Measurements from ENCODE around the gene RNF150.

Gene RNF150

DNA sequence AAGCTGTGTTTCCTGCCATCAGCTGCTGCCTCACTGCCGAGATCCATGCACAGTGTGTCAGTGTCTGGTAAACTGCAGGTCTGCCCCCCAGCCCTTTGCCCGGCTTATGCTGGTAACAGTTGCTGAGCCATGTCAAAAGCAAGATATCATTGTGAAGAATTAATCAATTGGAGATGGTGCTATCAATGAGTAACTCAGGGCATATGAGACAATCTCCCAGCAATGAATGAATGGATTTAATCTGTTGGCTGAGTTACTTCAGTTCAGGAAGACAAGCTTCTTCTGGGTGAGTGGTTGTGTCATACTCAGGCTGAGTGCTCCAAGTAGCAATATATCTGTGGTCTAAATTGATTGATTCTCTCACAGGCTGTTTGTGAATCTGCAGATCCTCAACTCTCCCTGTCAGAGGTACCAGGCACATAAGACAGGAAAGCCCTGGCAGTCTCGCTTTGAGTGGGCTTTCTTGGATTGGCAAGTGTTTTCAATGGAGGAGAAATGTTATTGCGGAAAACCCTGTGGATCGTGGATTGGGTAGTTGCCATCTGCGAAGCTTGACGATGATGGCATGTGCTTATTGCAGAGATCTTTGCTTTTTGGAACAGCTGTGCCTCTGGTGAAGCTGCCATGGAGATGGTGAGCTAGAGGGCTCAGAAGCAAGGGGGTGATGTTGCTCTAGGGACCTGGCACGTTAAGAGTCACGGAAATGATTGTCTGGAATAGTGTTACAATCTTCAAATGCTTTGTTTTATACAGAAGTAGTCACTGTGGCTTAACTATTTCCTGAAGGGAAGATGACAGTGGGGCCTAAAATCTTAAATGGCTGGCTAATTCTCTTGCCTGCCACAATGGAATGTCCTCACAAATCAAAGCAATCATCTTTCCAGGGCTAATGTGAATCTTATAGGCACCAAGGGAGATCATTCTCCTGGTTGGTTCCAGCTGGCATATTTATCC, 229.5 kb downstream of the RNF150 start:
- no peak overlapping the region for H3K4me3 ChIP-seq (ENCODE audit: low read depth, low read length)
- ChIA-PET CTCF (no interaction called here), POLR2A (no interaction called here)
- H3K36me3 ChIP-seq (ENCODE audit: control insufficient read depth in 2 of 2, insufficient read depth in 1 of 2, low read length in 2 of 2), result no peaks in the 10 kb centered on the region
- no peak overlapping the region for H3K27ac ChIP-seq (ENCODE audit: extremely low read depth, low read depth, low read length)
- TF ChIP-seq HOXD13 (CRISPR knock-in tag; IDR thresholded peaks at IDR 0.05; ENCODE audit: borderline replicate concordance) (no peak), KLF16 (tag by site-specific recombination; IDR thresholded peaks at IDR 0.05) (no peak), ZNF544 (tag by site-specific recombination; IDR thresholded peaks at IDR 0.05) (no peak), ZNF654 (tag by site-specific recombination; IDR thresholded peaks at IDR 0.05; ENCODE audit: low read depth) (no peak), ZNF184 (tag by site-specific recombination; IDR thresholded peaks at IDR 0.05) (no peak), ZNF768 (tag by site-specific recombination; IDR thresholded peaks at IDR 0.05) (no peak), ZNF362 (tag by site-specific recombination; IDR thresholded peaks at IDR 0.05) (no peak), WT1 (tag by site-specific recombination; IDR thresholded peaks at IDR 0.05) (no peak), MYNN (tag by site-specific recombination; IDR thresholded peaks at IDR 0.05; ENCODE audit: borderline replicate concordance) (no peak)
- TF ChIP-seq, protein P1, sequence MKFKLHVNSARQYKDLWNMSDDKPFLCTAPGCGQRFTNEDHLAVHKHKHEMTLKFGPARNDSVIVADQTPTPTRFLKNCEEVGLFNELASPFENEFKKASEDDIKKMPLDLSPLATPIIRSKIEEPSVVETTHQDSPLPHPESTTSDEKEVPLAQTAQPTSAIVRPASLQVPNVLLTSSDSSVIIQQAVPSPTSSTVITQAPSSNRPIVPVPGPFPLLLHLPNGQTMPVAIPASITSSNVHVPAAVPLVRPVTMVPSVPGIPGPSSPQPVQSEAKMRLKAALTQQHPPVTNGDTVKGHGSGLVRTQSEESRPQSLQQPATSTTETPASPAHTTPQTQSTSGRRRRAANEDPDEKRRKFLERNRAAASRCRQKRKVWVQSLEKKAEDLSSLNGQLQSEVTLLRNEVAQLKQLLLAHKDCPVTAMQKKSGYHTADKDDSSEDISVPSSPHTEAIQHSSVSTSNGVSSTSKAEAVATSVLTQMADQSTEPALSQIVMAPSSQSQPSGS (tag by site-specific recombination; IDR thresholded peaks at IDR 0.05; ENCODE audit: low read depth), result no peak
- H3K9me3 ChIP-seq (ENCODE audit: control insufficient read depth, insufficient read depth, low read depth, low read length), result no peaks in the 10 kb centered on the region
- no peaks in the 10 kb centered on the region for H3K4me1 ChIP-seq (ENCODE audit: control insufficient read depth, insufficient read depth, low read length)

GRCh38 chr4:140901736-140902336, 231.4 kb downstream of the RNF150 start:
- Histone ChIP-seq H3K9me3 (ENCODE audit: control insufficient read depth, insufficient read depth, low read depth, low read length) (no peaks in the 10 kb centered on the region), H3K27ac (ENCODE audit: extremely low read depth, low read depth, low read length) (no peak overlapping the region), H3K4me3 (ENCODE audit: low read depth, low read length) (no peak overlapping the region), H3K36me3 (ENCODE audit: control insufficient read depth in 2 of 2, insufficient read depth in 1 of 2, low read length in 2 of 2) (no peaks in the 10 kb centered on the region), H3K4me1 (ENCODE audit: control insufficient read depth, insufficient read depth, low read length) (no peaks in the 10 kb centered on the region)
- POLR2A ChIA-PET, result no interaction called here
- CTCF ChIA-PET, result interaction anchor here (1.6 kb wide), 1 partner anchor 231 kb away, joined by 4 read pairs; the partner anchor contains the start of gene RNF150
- TF ChIP-seq ZNF157 (tag by site-specific recombination; IDR thresholded peaks at IDR 0.05), result no peak
- TF ChIP-seq ZNF175 (tag by site-specific recombination; IDR thresholded peaks at IDR 0.05), result no peak
- no peak for TF ChIP-seq ZBTB21 (tag by site-specific recombination; IDR thresholded peaks at IDR 0.05)
- no peak for TF ChIP-seq ZNF280D (tag by site-specific recombination; IDR thresholded peaks at IDR 0.05)
- no peak for TF ChIP-seq ZNF692 (tag by site-specific recombination; IDR thresholded peaks at IDR 0.05)
- no peak for TF ChIP-seq ZSCAN5A (tag by site-specific recombination; IDR thresholded peaks at IDR 0.05)
- no peak for TF ChIP-seq ZNF148 (tag by site-specific recombination; IDR thresholded peaks at IDR 0.05; ENCODE audit: borderline replicate concordance)
- TF ChIP-seq ZNF558 (tag by site-specific recombination; IDR thresholded peaks at IDR 0.05), result no peak
- no peak for TF ChIP-seq TRIM28 (IDR thresholded peaks at IDR 0.05; ENCODE audit: borderline replicate concordance, low read length)
- TF ChIP-seq ZNF529 (tag by site-specific recombination; IDR thresholded peaks at IDR 0.05; ENCODE audit: insufficient replicate concordance), result no peak
- TF ChIP-seq ZNF416 (tag by site-specific recombination; IDR thresholded peaks at IDR 0.05), result no peak
- TF ChIP-seq ZNF433 (tag by site-specific recombination; IDR thresholded peaks at IDR 0.05; ENCODE audit: low read depth), result no peak
- no peak for TF ChIP-seq SCRT2 (tag by site-specific recombination; IDR thresholded peaks at IDR 0.05)
